HCT116 (cell line): Measurements from ENCODE around the gene MRTFB. TPM values are rescaled to one million over a fixed set of nuclear protein-coding genes. Genes with fewer than 3 reads are reported as not detected.

Experiments
- ATAC-seq: fragments of 200-7000 bp; cut with Tn5 transposase; 2 replicates; pipeline ENCODE4 v1.9.1; 2020; ENCODE audit warnings: mild to moderate bottlenecking, moderate library complexity
- BruUV-seq: library from RNA; stranded (reverse); fragments of 400-500 nt; replicated peaks from 2 replicates; lab custom pipeline; 2021; lab: Mats Ljungman, UMichigan
- CTCF ChIA-PET: fragments of 300-600 bp; sonication (Branson Sonifier 250); formaldehyde crosslinking; loops from one replicate; lab custom pipeline; 2021; ENCODE audit warnings: antibody characterized with exemption; lab: Charles Lee
- POLR2A ChIA-PET: fragments of 300-600, 350-600 bp; sonication (Branson Sonifier 250); formaldehyde crosslinking; loops from one replicate; lab custom pipeline; 2021; ENCODE audit warnings: antibody characterized with exemption; lab: Charles Lee
- RAD21 ChIA-PET, 2 experiments: fragments of 300-600 bp; sonication (Branson Sonifier 250); formaldehyde crosslinking; loops; one replicate each; lab custom pipeline; 2023; ENCODE audit warnings: low total read pairs in 2 of 2; ENCODE audit not compliant: uncharacterized antibody in 2 of 2, unreplicated experiment in 2 of 2, low non-redundant PET in 1 of 2; lab: Charles Lee
- DNase-seq: peaks from one replicate; pipeline ENCODE4 v3.0.0-alpha.2; 2010; ENCODE audit warnings: low read depth, low spot score
- H2AFZ ChIP-seq: fragments of 200-600 bp; shearing (Covaris generic), sonication (generic); 2 replicates; pipeline ENCODE4 v1.6.1; 2017; ENCODE audit warnings: low read depth, mixed run types, mixed read lengths, antibody characterized with exemption, low read length; ENCODE audit not compliant: poor library complexity, severe bottlenecking
- H3K27ac ChIP-seq: 2 replicates; pipeline ENCODE4 v1.5.1; 2012; ENCODE audit warnings: low read depth, low read length
- H3K27me3 ChIP-seq: fragments of 200-600 bp; sonication (generic); 2 replicates; pipeline ENCODE4 v1.6.1; 2016; ENCODE audit warnings: mixed run types, low read length, mixed read lengths; ENCODE audit not compliant: insufficient read depth
- H3K36me3 ChIP-seq, 2 experiments: fragments of 200-500 bp in 1 of 2; fragments of 200-600 bp in 1 of 2; sonication (Bioruptor generic) in 1 of 2; sonication (generic) in 1 of 2; 2 replicates each; pipeline versions ENCODE4 v1.5.1 to v1.6.1; 2014 to 2016; ENCODE audit warnings: low read length in 2 of 2, inconsistent platforms in 1 of 2, mixed read lengths in 1 of 2, mixed run types in 1 of 2; ENCODE audit not compliant: insufficient read depth in 2 of 2, control insufficient read depth in 1 of 2
- H3K4me1 ChIP-seq, 2 experiments: fragments of 200-600 bp in 1 of 2; sonication (generic) in 1 of 2; 2 replicates each; pipeline versions ENCODE4 v1.5.1 to v1.6.1; 2012 to 2017; ENCODE audit warnings: low read length in 2 of 2, inconsistent platforms in 1 of 2, mild to moderate bottlenecking in 1 of 2, mixed read lengths in 1 of 2, mixed run types in 1 of 2, moderate library complexity in 1 of 2; ENCODE audit not compliant: insufficient read depth in 2 of 2, control insufficient read depth in 1 of 2
- H3K4me2 ChIP-seq: fragments of 200-600 bp; sonication (generic); 2 replicates; pipeline ENCODE4 v1.6.1; 2017; ENCODE audit warnings: mixed run types, low read length, mixed read lengths
- H3K4me3 ChIP-seq, 2 experiments: fragments of 200-600 bp in 1 of 2; sonication (generic) in 1 of 2; replicated peaks in 1 of 2; 2 replicates each; pipeline ENCODE4 v1.5.1; 2011 to 2016; ENCODE audit warnings: low read length in 2 of 2, control low read depth in 1 of 2, low read depth in 1 of 2, mild to moderate bottlenecking in 1 of 2, mixed read lengths in 1 of 2, mixed run types in 1 of 2
- H3K79me2 ChIP-seq: fragments of 200-600 bp; sonication (generic); 2 replicates; pipeline ENCODE4 v1.6.1; 2017; ENCODE audit warnings: mild to moderate bottlenecking, mixed run types, low read length, moderate library complexity, mixed read lengths; ENCODE audit not compliant: insufficient read depth
- H3K9ac ChIP-seq: fragments of 200-600 bp; sonication (generic); 2 replicates; pipeline ENCODE4 v1.6.1; 2016; ENCODE audit warnings: low read length, mixed read lengths
- H3K9me2 ChIP-seq: fragments of 200-600 bp; sonication (generic), shearing (Covaris generic); 2 replicates; pipeline ENCODE4 v1.6.1; 2017; ENCODE audit warnings: mixed run types, mild to moderate bottlenecking, moderate library complexity; ENCODE audit not compliant: insufficient read depth
- H3K9me3 ChIP-seq, 2 experiments: fragments of 200-500 bp in 1 of 2; fragments of 200-600 bp in 1 of 2; sonication (Bioruptor generic) in 1 of 2; sonication (generic) in 1 of 2; 2 replicates each; pipeline ENCODE4 v1.6.1; 2014 to 2017; ENCODE audit warnings: low read length in 2 of 2, mixed read lengths in 2 of 2, inconsistent platforms in 1 of 2, low read depth in 1 of 2, mild to moderate bottlenecking in 1 of 2, mixed run types in 1 of 2, moderate library complexity in 1 of 2; ENCODE audit not compliant: control insufficient read depth in 1 of 2, insufficient read depth in 1 of 2
- H4K20me1 ChIP-seq: fragments of 200-600 bp; sonication (generic), shearing (Covaris generic); 2 replicates; pipeline ENCODE4 v1.6.1; 2017; ENCODE audit warnings: mixed run types, mild to moderate bottlenecking, moderate library complexity; ENCODE audit not compliant: insufficient read depth
- ATF3 ChIP-seq: IDR thresholded peaks from 2 replicates; pipeline ENCODE4 v1.6.1; 2012
- CBX3 ChIP-seq: IDR thresholded peaks from 2 replicates; pipeline ENCODE4 v1.6.1; 2012; ENCODE audit warnings: low read depth
- CEBPB ChIP-seq: IDR thresholded peaks from 2 replicates; pipeline ENCODE4 v1.6.1; 2012; ENCODE audit warnings: low read depth
- CTCF ChIP-seq, 3 experiments: fragments of 200-600 bp in 1 of 3; sonication (generic) in 1 of 3; IDR thresholded peaks in 2 of 3; conservative IDR thresholded peaks in 1 of 3; 2 replicates each; pipeline ENCODE4 v1.5.1; 2012 to 2017; ENCODE audit warnings: low read depth in 2 of 3, low read length in 2 of 3, antibody characterized with exemption in 1 of 3, borderline replicate concordance in 1 of 3, control low read depth in 1 of 3, mild to moderate bottlenecking in 1 of 3, mixed read lengths in 1 of 3, mixed run types in 1 of 3, moderate library complexity in 1 of 3; ENCODE audit not compliant: insufficient read depth in 1 of 3
- EGR1 ChIP-seq: IDR thresholded peaks from 2 replicates; pipeline ENCODE4 v1.6.1; 2012; ENCODE audit warnings: low read depth
- ELF1 ChIP-seq: IDR thresholded peaks from 2 replicates; pipeline ENCODE4 v1.6.1; 2012; ENCODE audit warnings: low read depth, borderline replicate concordance
- EZH2 ChIP-seq: fragments of 200-600 bp; sonication (generic); IDR thresholded peaks from 2 replicates; pipeline ENCODE4 v1.6.1; 2017; ENCODE audit warnings: antibody characterized with exemption, mixed run types
- EZH2phosphoT487 ChIP-seq: fragments of 200-600 bp; IDR thresholded peaks from 2 replicates; pipeline ENCODE4 v1.6.1; 2018; ENCODE audit warnings: antibody characterized with exemption, borderline replicate concordance
- FOSL1 ChIP-seq: IDR thresholded peaks from 2 replicates; pipeline ENCODE4 v1.6.1; 2012; ENCODE audit warnings: low read depth
- JUND ChIP-seq: IDR thresholded peaks from 2 replicates; pipeline ENCODE4 v1.6.1; 2012
- MAX ChIP-seq: IDR thresholded peaks from 2 replicates; pipeline ENCODE4 v1.6.1; 2012
- POLR2A ChIP-seq: IDR thresholded peaks from 2 replicates; pipeline ENCODE4 v1.7.0; 2011; ENCODE audit warnings: borderline replicate concordance; ENCODE audit not compliant: insufficient read depth, insufficient read length; ENCODE audit errors: extremely low read depth
- POLR2AphosphoS5 ChIP-seq: IDR thresholded peaks from 2 replicates; pipeline ENCODE4 v1.6.1; 2011; ENCODE audit warnings: mild to moderate bottlenecking, low read depth, low read length, moderate library complexity
- REST ChIP-seq: IDR thresholded peaks from 2 replicates; pipeline ENCODE4 v1.6.1; 2012; ENCODE audit warnings: low read depth
- SIN3A ChIP-seq: IDR thresholded peaks from 2 replicates; pipeline ENCODE4 v1.6.1; 2012; ENCODE audit warnings: low read depth
- SP1 ChIP-seq: IDR thresholded peaks from 2 replicates; pipeline ENCODE4 v1.6.1; 2012; ENCODE audit warnings: low read depth
- TCF7L2 ChIP-seq: IDR thresholded peaks from 2 replicates; pipeline ENCODE4 v1.7.0; 2011; ENCODE audit warnings: borderline replicate concordance, inconsistent platforms; ENCODE audit not compliant: insufficient read depth, insufficient read length; ENCODE audit errors: extremely low read depth
- YY1 ChIP-seq: IDR thresholded peaks from 2 replicates; pipeline ENCODE4 v1.6.1; 2011; ENCODE audit warnings: low read length, low read depth, moderate library complexity, mild to moderate bottlenecking; ENCODE audit not compliant: insufficient replicate concordance; ENCODE audit errors: extremely low read depth
- ZFX ChIP-seq: fragments of 450-650 bp; IDR thresholded peaks from 2 replicates; pipeline ENCODE4 v1.6.1; 2017
- ZNF274 ChIP-seq: fragments of 200-500 bp; sonication (Bioruptor generic); IDR thresholded peaks from 2 replicates; pipeline ENCODE4 v1.6.1; 2014; ENCODE audit warnings: mild to moderate bottlenecking, low read depth, low read length, inconsistent platforms
- intact Hi-C: fragments of 100-400 bp; cut with micrococcal nuclease; formaldehyde crosslinking; loops from 2 replicates; pipeline ENCODE4 v1.10.0; 2022
- total RNA-seq: library from RNA; stranded (reverse); gene quantifications from one replicate; pipeline ENCODE4 v1.2.1, GENCODE V29; 2021; ENCODE audit not compliant: unreplicated experiment

Gene MRTFB
- total RNA-seq, 1 experiment from 2014 or later: 39.0 TPM

- ChIA-PET CTCF (no interaction called here), RAD21 (no interaction called here), POLR2A (no interaction called here)
- Histone ChIP-seq H3K27ac (no peak overlapping the region), H3K4me1 (no peaks in the 10 kb centered on the region), H3K4me2 (no peak overlapping the region), H3K9me3 (no peaks in the 10 kb centered on the region), H3K27me3 (no peaks in the 10 kb centered on the region), H3K79me2 (no peaks in the 10 kb centered on the region), H3K36me3 (peaks cover 3 to 14% of the 10 kb centered on the region in 2 experiments; a peak in 3 of 4 replicates), H3K4me3 (no peak overlapping the region), H4K20me1 (no peaks in the 10 kb centered on the region), H3K9ac (no peak overlapping the region), H3K9me2 (no peaks in the 10 kb centered on the region), H2AFZ (no peak overlapping the region)
- no peak for ATAC-seq
- BruUV-seq: no TSS peak
- DNase-seq: no peak
- intact Hi-C loops: no loop called here
- no peak for TF ChIP-seq POLR2AphosphoS5
- TF ChIP-seq SIN3A: no peak
- TF ChIP-seq EGR1: no peak
- TF ChIP-seq REST: no peak
- no peak for TF ChIP-seq EZH2phosphoT487
- no peak for TF ChIP-seq YY1
- no peak for TF ChIP-seq TCF7L2
- TF ChIP-seq EZH2: no peak
- no peak for TF ChIP-seq ZFX
- no peak for TF ChIP-seq FOSL1
- no peak for TF ChIP-seq MAX
- no peak for TF ChIP-seq ATF3
- TF ChIP-seq CBX3: no peak
- TF ChIP-seq JUND: no peak
- TF ChIP-seq ZNF274: no peak
- TF ChIP-seq SP1: no peak
- no peak for TF ChIP-seq POLR2A
- no peak for TF ChIP-seq CEBPB
- TF ChIP-seq CTCF (IDR thresholded peaks at IDR 0.05 in 2 of 3, conservative IDR thresholded peaks at IDR 0.05 in 1 of 3; ENCODE audit: borderline replicate concordance in 1 of 3, insufficient read depth in 1 of 3, low read depth in 2 of 3, low read length in 2 of 3): no peak
- no peak for TF ChIP-seq ELF1
Measured at GRCh38 chr16:14219983-14220382, 148.9 kb downstream of the MRTFB start.
